Activated naive CD4-positive, alpha-beta T cell treated with anti-CD3 and anti-CD28 coated beads, Interleukin-2, amount 50 U/mL, for 16 hours (primary cell): ENCODE results near the gene CFAP77.
A peak's percentile ranks its signal among the peaks of the same experiment; 100 is the strongest.
"Not testable (repeated sequence)": the region's sequence is repeated elsewhere in the genome, so short reads cannot be mapped to it uniquely, and the experiment has no call there.

Source experiments
- DNase-seq: peaks from one replicate; pipeline ENCODE4 v3.0.0-alpha.2; 2020

CFAP77 gene

DNA sequence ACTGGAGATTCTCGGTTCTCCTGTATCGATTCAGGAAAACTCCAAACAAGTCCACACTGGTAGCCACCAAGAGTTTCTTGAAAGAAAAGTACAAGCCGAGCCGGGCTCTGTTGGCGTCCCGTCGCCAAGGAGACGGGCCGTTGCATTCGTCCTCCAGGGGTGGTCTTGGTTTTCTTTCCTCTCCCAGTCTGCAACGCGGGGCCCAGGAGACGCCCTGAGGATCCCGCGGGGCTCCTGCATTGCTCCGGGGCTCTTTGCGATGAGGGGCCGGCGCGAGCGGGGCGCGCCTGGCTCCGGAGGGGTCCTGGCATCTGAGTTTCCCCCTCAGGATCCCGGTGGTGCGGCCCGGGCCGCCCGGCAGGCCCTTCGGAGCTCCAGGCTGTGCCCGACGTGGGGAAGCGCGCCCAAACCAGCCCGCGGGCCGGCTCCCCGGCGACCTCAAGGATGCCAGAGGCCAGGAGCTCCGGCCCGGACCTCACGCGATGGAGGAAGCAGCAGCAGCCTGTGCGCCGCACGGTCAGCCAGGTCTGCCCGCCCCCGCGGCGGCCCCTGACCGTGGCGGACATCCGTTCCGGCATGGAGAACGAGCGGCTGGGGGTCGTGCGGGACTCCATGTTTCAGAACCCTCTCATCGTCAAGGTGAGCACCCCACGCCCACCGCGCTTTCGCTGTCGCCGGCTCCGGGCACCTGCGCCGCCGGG, at the start of gene CFAP77:
TSS of gene CFAP77 (plus strand) at position 384 of the 701 bp plus-strand sequence. CDS start at position 445, 61 bp downstream.
- DNase-seq: peak; percentile 48

DNA sequence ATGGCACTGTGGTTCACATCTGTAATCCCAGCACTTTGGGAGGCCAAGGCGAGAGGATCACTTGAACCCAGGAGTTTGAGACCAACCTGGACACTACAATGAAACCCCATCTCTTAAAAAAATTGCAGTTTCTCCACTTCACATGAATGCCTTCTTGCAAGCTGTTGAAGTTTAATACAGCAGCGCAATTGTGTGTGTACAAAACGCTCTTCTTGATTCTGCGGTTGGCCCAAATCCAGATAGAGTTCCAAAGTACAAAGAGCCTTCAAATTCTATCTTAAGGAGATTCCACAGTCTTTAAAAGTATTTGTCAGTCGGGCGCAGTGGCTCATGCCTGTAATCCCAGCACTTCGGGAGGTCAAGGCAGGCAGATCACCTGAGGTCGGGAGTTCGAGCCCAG, 45.9 kb upstream of the CFAP77 start:
- no peak for DNase-seq

DNA sequence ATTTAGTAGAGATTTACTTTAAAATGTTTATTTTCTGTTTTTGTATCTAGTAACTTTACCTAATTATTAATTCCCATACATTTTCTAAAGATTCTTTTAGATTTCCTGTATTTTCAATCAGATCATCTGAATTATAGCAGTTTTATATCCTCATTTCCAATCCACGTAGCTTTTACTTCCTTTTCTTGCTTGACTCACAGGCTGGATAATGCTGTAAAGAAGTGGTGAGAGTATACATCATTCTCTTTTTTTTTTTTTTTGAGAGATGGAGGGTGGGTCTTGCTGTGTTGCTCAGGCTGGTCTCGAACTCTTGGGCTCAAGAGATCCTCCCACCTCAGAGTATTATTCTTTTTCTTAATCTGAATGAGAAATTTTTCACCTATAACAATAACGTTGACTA, 44.0 kb upstream of the CFAP77 start:
- no peak for DNase-seq

DNA sequence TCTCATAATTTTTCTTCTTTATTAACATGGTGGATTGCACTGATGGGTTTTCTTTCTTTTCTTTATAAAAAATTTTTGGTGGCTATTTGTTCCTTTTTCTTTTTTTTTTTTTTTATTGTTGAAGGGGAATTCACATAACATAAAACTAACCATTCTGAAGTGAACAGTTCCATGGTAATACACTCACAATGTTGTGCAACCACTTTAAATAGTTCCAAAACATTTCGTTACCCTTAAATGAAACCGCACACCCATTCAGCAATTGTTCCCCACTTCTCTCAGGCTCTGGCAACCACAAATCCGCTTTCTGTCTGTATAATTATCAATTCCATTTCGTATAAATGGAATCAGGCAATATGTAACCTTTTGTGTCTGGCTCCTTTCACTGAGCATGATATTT, 43.5 kb upstream of the CFAP77 start:
- no peak for DNase-seq

DNA sequence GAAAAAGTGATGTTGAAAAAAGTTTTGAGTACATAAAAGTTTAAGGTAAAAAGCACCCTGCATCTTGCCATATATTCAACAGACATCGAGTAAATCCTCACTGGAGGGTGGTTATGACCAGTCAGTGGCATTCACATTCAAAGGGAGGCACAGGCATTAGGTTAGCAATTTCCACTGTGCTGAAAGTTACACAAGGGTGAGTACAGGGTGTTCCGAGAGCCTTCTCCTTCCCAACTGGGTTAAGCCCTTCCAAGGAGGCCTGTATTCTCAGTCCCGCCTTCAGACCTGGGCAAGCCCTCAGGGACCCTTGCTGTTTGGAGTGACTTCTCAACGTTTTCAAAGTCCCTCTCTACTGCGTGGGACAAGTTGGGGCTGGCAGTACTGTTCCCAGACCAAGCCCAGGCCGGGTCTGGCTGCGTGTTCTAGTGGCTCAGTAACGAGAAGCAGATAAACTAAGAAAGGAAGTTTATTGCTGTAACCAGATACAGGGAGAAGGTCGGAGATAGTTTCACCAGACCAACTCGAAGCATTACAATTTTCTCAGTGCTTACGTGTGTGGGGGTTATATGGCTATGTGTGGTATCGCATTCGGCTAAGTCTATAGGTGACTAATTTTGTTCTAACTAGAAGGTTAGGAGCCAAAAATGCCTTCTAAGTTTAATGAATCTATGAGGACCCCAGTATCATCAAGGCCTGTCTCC, 42.2 kb upstream of the CFAP77 start:
- no peak for DNase-seq

DNA sequence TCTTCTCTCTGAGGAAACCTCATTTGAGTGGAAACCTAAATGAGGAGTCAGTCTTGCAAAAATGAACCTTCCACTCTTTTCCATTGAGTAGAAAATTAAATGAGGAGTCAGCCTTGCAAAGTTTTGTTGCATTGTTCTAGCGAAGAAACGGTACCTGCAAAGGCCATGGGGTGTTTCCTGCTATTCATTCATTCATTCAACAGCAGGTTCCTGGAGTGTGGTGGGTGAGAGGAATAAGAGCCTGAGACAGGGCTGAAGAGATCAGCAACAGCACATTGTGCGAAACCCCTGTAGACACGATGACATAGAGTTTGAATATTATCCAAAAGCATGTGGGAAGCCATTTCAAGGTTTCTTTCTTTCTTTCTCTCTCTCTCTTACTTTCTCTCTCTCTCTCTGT, 40.6 kb upstream of the CFAP77 start:
- DNase-seq: no peak

DNA sequence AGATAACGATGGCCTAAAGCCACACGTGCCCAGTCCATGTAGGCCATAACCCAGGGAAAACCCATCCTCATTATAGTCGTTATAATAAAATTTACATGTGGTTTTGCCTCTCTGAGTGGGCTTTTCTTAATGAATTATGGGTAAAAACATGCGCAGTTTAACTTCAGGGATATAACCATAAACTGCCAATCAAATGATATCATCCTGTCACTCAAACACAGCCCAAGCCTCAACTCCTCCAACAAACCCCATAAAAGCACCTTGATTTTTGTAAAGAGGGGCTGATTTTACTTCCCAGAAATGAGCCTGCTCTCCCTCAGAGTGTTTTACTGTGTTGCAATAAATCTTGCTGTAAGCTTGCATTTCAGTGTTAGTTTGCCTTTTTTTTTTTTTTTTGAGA, 39.4 kb upstream of the CFAP77 start:
- DNase-seq: no peak

DNA sequence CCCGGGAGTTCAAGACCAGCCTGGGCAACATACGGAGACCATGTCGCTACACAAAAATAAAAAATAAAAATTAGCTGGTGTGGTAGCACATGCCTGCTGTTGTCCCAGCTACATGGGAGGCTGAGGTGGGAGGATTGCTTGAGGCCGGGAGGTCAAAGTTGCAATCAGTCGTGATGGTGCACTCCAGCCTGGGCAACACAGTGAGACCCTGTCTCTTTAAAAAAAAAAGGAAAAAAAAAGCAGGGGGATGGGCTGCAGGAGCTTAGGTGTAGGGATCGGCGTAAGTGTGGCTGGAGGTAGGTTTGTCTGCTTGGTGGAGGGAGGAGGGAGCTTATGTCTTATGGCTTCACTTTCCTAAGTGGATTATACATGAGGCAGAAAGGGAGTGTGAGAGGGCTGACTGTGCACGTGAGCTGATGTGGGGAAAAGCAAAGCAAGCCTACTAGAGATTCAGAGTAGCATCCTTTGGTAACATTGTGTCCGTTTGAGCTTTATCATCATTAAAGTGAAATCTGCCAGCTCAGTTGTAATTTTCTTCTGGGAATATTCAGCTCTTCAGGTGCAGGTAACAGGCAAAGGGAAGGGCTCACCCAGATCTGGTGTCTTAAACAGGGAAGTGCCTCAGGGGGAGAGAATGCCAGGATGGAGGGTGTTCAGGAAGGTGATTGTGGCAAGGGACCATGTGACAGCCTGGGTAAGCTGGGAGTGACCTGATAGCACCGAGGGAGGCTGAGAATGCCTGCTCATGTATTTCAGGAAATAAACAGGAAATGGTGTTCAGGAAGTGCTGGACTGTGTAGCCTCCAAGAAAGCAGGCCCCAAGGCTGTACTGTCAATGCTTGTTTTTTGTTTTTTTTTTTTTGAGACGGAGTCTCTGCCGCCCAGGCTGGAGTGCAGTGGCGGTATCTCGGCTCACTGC, 37.6 kb upstream of the CFAP77 start:
- no peak for DNase-seq

DNA sequence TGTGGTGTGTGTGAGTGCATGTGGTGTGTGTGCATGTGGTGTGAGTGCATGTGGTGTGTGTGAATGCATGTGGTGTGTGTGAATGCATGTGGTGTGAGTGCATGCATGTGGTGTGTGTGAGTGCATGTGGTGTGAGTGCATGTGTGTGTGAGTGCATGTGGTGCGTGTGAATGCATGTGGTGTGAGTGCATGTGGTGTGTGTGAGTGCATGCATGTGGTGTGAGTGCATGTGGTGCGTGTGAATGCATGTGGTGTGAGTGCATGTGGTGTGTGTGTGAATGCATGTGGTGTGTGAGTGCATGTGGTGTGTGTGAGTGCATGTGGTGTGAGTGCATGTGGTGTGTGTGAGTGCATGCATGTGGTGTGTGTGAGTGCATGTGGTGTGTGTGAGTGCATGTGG, 32.2 kb upstream of the CFAP77 start:
- not testable (repeated sequence) for DNase-seq

DNA sequence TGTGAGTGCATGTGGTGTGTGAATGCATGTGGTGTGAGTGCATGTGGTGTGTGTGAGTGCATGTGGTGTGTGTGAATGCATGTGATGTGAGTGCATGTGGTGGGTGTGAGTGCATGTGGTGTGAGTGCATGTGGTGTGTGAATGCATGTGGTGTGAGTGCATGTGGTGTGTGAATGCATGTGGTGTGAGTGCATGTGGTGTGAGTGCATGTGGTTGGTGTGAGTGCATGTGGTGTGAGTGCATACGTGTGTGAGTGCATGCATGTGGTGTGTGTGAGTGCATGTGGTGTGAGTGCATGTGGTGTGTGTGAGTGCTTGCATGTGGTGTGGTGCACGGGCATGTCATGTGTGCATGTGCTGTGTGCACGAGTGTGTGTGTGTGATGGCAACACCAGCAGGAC, 31.6 kb upstream of the CFAP77 start:
- DNase-seq: not testable (repeated sequence)

DNA sequence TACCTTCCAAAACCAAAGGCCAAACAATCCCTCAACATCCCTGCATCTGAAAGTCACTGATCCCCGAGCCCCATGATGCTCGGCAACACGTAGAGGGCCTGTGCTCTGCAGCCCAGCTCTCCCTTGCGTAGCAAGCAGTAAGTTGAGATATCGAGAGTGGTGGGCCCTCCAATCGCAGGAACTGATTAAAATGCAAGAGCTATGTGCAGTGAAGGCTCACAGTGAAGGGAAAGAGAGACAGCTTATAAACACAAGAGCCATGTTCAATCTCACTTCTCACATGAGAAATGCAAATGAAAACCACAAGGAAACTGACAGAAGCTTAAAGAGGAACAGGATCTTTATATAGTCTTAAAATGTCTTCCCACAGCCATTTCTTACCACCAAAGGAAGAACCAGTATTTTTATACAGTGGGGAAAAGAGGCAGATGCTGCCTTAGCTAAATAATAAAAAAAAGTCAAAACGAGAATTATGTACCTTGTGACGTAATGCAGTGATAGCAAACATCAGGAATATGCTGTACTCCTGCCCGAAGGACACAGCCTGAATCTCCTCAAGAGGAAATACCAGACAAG, 28.0 kb upstream of the CFAP77 start:
- DNase-seq: no peak

DNA sequence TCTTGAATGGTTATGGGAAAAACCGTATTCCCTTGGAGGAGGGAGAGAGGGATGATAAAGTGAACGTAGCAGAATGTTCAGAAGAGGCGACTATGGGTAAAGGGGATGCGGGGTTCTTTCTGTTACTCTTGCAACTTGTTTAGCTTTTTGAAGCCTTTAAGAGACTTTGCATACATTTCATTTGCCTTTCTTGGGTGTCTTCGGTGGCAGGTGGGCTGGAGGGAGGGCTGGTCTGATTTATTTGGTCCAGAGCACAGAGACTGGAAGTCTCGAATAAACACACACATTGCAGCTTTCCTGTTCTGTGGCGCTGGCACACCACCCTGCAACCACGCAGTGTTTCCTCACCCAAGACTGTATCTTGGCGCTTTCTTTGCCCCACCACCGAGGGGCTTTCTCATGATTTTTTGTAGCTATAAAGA, 26.5 kb upstream of the CFAP77 start:
- no peak for DNase-seq

DNA sequence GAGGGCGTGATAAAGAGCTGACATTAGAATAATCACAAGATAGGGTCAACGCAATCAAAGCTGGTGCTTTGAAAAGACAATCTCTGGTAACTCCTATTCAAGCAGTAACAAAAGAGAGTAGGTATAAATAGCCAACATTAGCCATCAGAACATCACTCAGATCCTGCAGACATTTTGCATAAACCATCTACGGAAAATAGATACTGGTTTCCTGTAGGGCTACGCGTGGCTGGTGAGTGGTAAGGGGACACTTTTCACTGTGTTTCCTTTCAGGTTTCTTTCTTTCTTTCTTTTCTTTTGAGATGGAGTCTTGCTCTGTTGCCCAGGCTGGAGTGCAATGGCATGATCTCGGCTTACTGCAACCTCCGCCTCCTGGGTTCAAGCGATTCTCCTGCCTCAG, 25.6 kb upstream of the CFAP77 start:
- no peak for DNase-seq

DNA sequence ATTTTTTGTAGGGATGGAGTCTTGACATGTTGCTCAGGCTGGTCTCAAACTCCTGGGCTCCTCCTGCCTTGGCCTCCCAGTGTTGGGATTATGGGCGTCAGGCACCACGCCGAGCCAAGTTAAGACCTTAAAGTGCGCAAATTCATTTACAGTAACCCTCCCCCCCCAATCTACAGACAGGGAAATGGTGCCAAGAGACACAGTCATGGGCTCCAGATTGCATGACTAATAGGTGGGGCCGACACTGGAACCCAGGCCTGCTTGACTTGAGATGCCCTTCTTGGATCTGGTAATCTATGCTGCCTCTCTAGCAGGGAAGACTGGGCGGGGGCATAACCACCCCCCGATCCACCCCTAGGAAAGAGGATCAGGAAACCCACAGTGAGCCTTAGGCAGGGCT, 22.9 kb upstream of the CFAP77 start:
- no peak for DNase-seq

DNA sequence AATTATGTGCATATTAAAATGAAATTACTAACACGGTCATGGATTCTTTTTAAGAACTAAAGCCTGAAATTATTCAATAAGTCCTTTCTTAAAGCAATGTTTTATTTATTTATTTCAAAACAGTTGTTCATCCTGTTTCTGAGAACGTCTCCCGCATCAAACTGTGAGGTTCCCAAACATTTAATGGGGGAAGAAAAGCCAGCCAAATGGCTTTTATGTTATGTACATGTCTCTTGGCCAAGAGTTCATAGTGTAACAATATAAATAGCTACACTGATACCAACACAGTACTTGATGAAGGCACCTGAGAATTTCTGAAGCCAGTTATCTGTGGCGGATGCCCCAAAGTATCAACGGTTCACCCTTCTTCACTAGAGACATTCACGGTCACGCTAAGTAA, 19.0 kb upstream of the CFAP77 start:
- DNase-seq: no peak

DNA sequence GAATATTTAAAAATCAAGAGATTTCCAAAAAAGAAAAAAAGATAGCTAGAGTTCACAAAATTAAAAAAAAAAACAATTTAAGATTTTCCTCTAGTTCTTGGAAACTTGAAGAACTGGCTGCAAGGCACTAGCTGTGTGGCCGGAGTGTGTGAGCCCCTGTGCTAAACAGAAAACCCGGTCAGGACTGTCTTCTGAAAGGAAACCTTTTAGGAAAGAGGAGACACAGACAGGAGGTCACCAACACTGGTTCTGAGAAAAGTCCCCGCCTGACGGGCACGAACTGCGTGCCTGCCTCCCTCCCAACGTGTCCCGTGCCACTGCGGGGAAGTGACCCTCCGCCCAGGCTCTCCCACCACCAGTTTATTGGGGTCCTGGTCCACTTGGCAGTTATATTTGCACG, 18.6 kb upstream of the CFAP77 start:
- DNase-seq: no peak

DNA sequence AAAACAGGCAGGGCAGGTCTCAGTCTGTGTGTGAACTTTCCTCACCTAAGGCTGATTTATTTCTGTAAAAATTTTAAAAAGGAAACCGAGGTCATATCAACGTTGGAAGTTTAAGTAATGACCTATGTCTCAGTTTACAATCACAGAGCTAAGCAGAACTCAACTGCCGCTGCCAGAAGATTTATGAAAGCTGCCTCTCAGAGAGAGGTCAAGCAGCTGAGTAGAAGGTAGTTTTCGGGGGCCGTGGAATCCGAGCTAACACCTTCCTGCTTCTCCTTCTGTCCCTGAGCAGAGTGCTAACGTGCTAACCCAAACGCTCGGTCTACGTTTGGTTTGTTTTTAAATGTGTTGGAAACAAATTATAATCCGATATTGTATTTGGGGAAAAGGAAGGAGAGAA, 14.5 kb upstream of the CFAP77 start:
- no peak for DNase-seq

DNA sequence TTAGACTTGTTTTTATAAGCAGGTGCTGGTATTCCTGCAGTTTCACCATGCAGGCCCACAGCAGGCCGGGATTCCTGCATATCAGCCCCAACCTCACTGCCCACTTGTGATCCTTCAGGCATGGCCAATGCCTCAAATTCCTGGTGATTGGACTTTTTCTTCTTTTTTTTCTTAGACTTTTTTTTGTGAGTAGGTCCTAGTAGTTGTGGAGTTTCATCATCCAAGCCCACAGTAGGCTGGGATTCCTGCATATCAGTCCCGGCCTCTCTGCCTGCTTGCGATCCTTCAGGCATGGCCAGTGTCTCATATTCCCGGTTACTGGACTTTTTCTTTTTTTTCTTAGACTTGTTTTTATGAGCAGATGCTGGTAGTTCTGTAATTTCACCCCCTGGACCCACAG, 8.2 kb upstream of the CFAP77 start:
- no peak for DNase-seq

DNA sequence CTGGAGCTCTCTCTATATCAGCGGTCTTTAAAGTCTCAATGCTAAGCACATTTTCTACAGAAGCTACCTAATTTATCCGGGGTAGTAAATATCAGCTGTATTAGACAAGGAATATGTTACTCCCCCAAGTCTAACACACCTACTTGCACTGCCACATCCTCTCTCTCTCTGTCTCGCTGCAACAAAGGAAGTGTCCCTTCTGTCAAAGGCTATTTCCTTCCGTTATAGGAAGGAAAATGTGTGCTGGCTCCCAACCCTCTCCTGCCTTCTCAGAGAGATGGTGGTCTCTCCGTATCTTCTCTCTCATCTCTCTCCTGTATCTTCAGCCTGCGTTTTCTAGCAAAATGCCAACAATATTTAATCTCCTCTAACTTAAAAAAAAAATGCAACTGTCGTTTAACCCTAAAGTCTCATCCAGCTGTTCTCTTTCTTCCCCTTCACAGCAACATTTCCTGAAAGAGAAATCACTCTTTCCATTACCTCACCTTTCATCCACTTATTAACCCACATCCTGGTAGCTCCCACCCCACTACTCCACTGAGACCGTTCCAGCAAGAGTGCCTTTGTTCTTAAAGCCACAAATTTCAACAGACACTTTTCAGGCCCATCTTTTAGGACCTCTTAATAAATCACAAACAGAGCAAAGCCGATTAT, 5.7 kb upstream of the CFAP77 start:
- no peak for DNase-seq

DNA sequence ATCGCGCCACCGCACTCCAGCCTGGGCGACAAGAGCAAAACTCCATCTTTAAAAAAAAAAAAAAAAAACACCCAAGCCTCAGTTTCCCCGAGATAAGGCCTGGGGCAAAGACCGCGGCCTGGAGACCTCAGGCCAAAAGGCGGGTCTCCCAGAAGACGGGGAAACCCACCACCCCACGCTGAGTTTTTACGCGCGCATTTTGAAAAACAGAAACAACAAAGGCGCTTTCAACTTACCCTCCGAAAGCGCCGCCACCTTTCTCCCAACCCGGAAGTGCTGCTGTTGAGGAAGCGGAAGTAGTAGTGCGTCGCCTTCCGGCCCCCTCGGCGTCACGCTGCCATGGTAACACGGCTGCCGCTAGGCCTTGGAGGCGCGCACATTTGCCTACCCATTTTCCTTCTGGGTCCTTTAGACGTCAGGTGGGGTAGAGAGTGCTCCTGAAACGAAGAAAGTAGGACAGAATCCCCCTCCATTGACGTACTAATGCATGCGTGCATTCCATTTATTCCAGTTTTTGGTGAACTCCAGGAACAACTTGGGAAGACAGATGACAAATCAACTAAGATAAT, 3.4 kb upstream of the CFAP77 start, which contains the start of gene TTF1:
TSS of gene TTF1 (minus strand) at position 287 of the 569 bp plus-strand sequence. CDS start 4,019 bp downstream, outside the sequence.
- DNase-seq: peak; percentile 93

DNA sequence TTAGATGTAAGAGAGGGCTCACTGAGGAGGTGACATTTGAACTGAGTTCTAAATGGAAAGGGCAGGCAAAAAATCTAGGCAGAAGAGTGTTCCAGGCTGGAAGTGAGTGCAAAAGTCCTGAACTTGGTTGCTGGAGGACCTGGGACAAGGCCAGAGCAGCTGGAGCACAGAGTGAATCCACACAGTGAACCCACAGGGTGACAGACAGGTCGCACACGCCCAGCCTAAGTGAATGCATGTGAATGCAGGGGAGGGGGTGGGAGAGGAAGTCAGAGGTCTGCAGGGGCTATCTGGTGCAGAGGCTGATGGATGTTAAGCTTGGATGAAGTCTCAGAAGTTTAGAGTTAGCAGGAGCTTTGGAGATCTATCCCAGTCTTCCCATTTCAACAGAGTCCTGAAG, 2.8 kb upstream of the CFAP77 start:
- no peak for DNase-seq

DNA sequence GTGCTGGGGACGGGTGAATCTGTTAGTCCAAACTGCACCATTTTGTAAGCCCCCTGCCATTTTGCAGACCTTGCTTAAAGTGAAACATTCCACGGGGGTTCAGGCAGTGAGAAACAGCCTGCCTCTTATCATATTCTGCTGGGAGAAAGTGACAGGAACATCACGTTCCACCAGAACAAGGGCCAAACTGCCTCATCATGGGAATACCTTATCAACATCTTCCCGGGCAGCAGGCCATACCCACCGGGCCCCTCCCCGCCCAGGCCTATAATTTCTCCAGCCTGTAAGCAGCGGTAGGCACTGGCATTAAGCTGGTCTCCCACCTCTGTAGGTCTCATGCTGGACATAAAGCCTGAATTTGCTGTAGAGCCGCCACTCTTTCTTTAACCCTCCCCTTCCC, 1.5 kb upstream of the CFAP77 start:
- no peak for DNase-seq
